ENCODE results near the gene ABCB1. TPM values are rescaled to one million over a fixed set of nuclear protein-coding genes. Genes with fewer than 3 reads are reported as not detected.

The ABCB1 gene
- total RNA-seq, 2 experiments from 2014 or later = 8.8 to 8.9 TPM

GRCh38 chr7:87512906-87513305, 87.8 kb downstream of the ABCB1 start:
- no peaks in the 10 kb centered on the region for H3K9me3 Mint-ChIP-seq
- CTCF ChIA-PET = no interaction called here
- no peaks in the 10 kb centered on the region for H3K27me3 Mint-ChIP-seq
- POLR2A ChIA-PET = no interaction called here
- H3K27ac Mint-ChIP-seq = no peak overlapping the region
- no peak overlapping the region for H3K4me3 Mint-ChIP-seq
- DNase-seq (no peak), ATAC-seq (no peak)
- H3K4me1 Mint-ChIP-seq (ENCODE audit: low read depth) = peaks cover 2% of the 10 kb centered on the region
- peaks cover 11% of the 10 kb centered on the region for H3K36me3 Mint-ChIP-seq (ENCODE audit: low read depth)
- intact Hi-C loops (cut with micrococcal nuclease) = no loop called here
- TF ChIP-seq, protein P1, sequence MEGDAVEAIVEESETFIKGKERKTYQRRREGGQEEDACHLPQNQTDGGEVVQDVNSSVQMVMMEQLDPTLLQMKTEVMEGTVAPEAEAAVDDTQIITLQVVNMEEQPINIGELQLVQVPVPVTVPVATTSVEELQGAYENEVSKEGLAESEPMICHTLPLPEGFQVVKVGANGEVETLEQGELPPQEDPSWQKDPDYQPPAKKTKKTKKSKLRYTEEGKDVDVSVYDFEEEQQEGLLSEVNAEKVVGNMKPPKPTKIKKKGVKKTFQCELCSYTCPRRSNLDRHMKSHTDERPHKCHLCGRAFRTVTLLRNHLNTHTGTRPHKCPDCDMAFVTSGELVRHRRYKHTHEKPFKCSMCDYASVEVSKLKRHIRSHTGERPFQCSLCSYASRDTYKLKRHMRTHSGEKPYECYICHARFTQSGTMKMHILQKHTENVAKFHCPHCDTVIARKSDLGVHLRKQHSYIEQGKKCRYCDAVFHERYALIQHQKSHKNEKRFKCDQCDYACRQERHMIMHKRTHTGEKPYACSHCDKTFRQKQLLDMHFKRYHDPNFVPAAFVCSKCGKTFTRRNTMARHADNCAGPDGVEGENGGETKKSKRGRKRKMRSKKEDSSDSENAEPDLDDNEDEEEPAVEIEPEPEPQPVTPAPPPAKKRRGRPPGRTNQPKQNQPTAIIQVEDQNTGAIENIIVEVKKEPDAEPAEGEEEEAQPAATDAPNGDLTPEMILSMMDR (IDR thresholded peaks at IDR 0.05) = no peak

- Mint-ChIP-seq H3K36me3 (ENCODE audit: low read depth) (peaks cover 11% of the 10 kb centered on the region), H3K27ac (no peak overlapping the region), H3K27me3 (no peaks in the 10 kb centered on the region), H3K4me3 (no peak overlapping the region), H3K4me1 (ENCODE audit: low read depth) (peaks cover 2% of the 10 kb centered on the region), H3K9me3 (no peaks in the 10 kb centered on the region)
- ATAC-seq = no peak
- CTCF ChIA-PET = no interaction called here
- no peak for DNase-seq
- intact Hi-C loops (cut with micrococcal nuclease) = no loop called here
- TF ChIP-seq, protein P1 (IDR thresholded peaks at IDR 0.05) = no peak
- POLR2A ChIA-PET = no interaction called here
Observed at GRCh38 chr7:87511510-87511909, 89.2 kb downstream of the ABCB1 start.

GRCh38 chr7:87510411-87510875, 90.2 kb downstream of the ABCB1 start:
- TF ChIP-seq, protein P1 (IDR thresholded peaks at IDR 0.05) = no peak
- no peak for DNase-seq
- CTCF ChIA-PET = no interaction called here
- Mint-ChIP-seq H3K9me3 (no peaks in the 10 kb centered on the region), H3K27ac (no peak overlapping the region), H3K4me1 (ENCODE audit: low read depth) (peaks cover 2% of the 10 kb centered on the region), H3K36me3 (ENCODE audit: low read depth) (peaks cover 11% of the 10 kb centered on the region), H3K27me3 (no peaks in the 10 kb centered on the region), H3K4me3 (no peak overlapping the region)
- POLR2A ChIA-PET = no interaction called here
- intact Hi-C loops (cut with micrococcal nuclease) = no loop called here
- ATAC-seq = no peak

- Mint-ChIP-seq H3K9me3 (no peaks in the 10 kb centered on the region), H3K4me1 (ENCODE audit: low read depth) (peaks cover 2% of the 10 kb centered on the region), H3K27me3 (no peaks in the 10 kb centered on the region), H3K27ac (no peak overlapping the region), H3K4me3 (no peak overlapping the region), H3K36me3 (ENCODE audit: low read depth) (peaks cover 4% of the 10 kb centered on the region)
- ATAC-seq (no peak), DNase-seq (no peak)
- TF ChIP-seq, protein P1 (IDR thresholded peaks at IDR 0.05) = no peak
- ChIA-PET POLR2A (no interaction called here), CTCF (no interaction called here)
- intact Hi-C loops (cut with micrococcal nuclease) = loop anchor here (10.0 kb wide), 1 partner anchor 117 kb away; the partner anchor contains the start of gene RUNDC3B
Observed at GRCh38 chr7:87507446-87507845, 93.2 kb downstream of the ABCB1 start.

- ChIA-PET CTCF (interaction anchor here (0.8 to 2.0 kb wide), 12 partner anchors 10 to 603 kb away, joined by 3 to 5 read pairs (median 3); partner anchors contain the start of gene RUNDC3B), POLR2A (interaction anchor here (0.6 kb wide), 1 partner anchor 120 kb away, joined by 3 read pairs; no protein-coding TSS in a partner anchor)
- Mint-ChIP-seq H3K4me3 (no peak overlapping the region), H3K27me3 (no peaks in the 10 kb centered on the region), H3K9me3 (no peaks in the 10 kb centered on the region), H3K36me3 (ENCODE audit: low read depth) (peaks cover 2% of the 10 kb centered on the region), H3K27ac (no peak overlapping the region), H3K4me1 (ENCODE audit: low read depth) (peaks cover 2% of the 10 kb centered on the region)
- ATAC-seq = no peak
- TF ChIP-seq, protein P1 (IDR thresholded peaks at IDR 0.05) = peak; percentile 53
- DNase-seq = no peak
- intact Hi-C loops (cut with micrococcal nuclease) = loop anchor here (10.0 kb wide), 1 partner anchor 118 kb away; the partner anchor contains the start of gene RUNDC3B
Observed at GRCh38 chr7:87506246-87507180, 94.2 kb downstream of the ABCB1 start.
